PC-9 (cell line): ENCODE data around the gene AHI1.
"Not testable (repeated sequence)": the region's sequence is repeated elsewhere in the genome, so short reads cannot be mapped to it uniquely, and the experiment has no call there.

Experiments used
- CTCF ChIP-seq: fragments of 200-600 bp; sonication (generic); conservative IDR thresholded peaks from 2 replicates; pipeline ENCODE4 v1.6.1; 2017; ENCODE audit warnings: mixed run types, antibody characterized with exemption, mild to moderate bottlenecking, moderate library complexity
- EZH2 ChIP-seq: fragments of 200-600 bp; sonication (generic); IDR thresholded peaks from 2 replicates; pipeline ENCODE4 v1.8.0; 2017; ENCODE audit warnings: antibody characterized with exemption, low read depth

- not testable (repeated sequence) for TF ChIP-seq CTCF, EZH2
Measured at GRCh38 chr6:135483903-135484302, 13.6 kb downstream of the AHI1 start.
